Natural killer cell (primary cell): ENCODE measurements around the gene C6orf52. TPM values are rescaled to one million over a fixed set of nuclear protein-coding genes. Genes with fewer than 3 reads are reported as not detected.

Experiments
- ATAC-seq, 3 donors: fragments of 150-1000 bp in 2 of 3; fragments of 200-7000 bp in 1 of 3; cut with Tn5 transposase; 1 replicate in 1 of 3; 2 replicates in 2 of 3; pipeline ENCODE4 v1.10.0; 2021; ENCODE audit warnings: mild to moderate bottlenecking in 2 of 3, moderate library complexity in 2 of 3
- DNase-seq, 2 donors: peaks; one replicate each; pipeline versions ENCODE4 v3.0.0 to v3.0.0-alpha.2; 2013 to 2021; ENCODE audit warnings: mixed read lengths in 1 of 2
- H3K27ac ChIP-seq: one replicate; pipeline ENCODE4 v1.5.1; 2013; ENCODE audit warnings: mild to moderate bottlenecking, low read length
- H3K27me3 ChIP-seq: one replicate; pipeline ENCODE4 v1.6.1; 2013; ENCODE audit warnings: low read length; ENCODE audit not compliant: control insufficient read depth, insufficient read depth
- H3K36me3 ChIP-seq: one replicate; pipeline ENCODE4 v1.6.1; 2013; ENCODE audit warnings: low read length; ENCODE audit not compliant: control insufficient read depth, insufficient read depth
- H3K4me1 ChIP-seq: one replicate; pipeline ENCODE4 v1.6.1; 2013; ENCODE audit warnings: low read length; ENCODE audit not compliant: control insufficient read depth, insufficient read depth
- H3K4me3 ChIP-seq: one replicate; pipeline ENCODE4 v1.5.1; 2013; ENCODE audit warnings: low read length
- H3K9me3 ChIP-seq: one replicate; pipeline ENCODE4 v1.6.1; 2013; ENCODE audit warnings: low read length; ENCODE audit not compliant: control insufficient read depth, insufficient read depth
- H3K27ac Mint-ChIP-seq, 2 donors: one replicate each; pipeline ENCODE4 v1.8.0; 2022; ENCODE audit warnings: mild to moderate bottlenecking in 2 of 2, mixed read lengths in 2 of 2, moderate library complexity in 1 of 2
- H3K27me3 Mint-ChIP-seq, 2 donors: one replicate each; pipeline ENCODE4 v1.8.0; 2022; ENCODE audit warnings: low read depth in 2 of 2, mixed read lengths in 2 of 2
- H3K36me3 Mint-ChIP-seq: one replicate; pipeline ENCODE4 v1.8.0; 2022; ENCODE audit warnings: mixed read lengths
- H3K4me1 Mint-ChIP-seq, 2 donors: one replicate each; pipeline ENCODE4 v1.8.0; 2022; ENCODE audit warnings: mixed read lengths in 2 of 2
- H3K4me3 Mint-ChIP-seq: one replicate; pipeline ENCODE4 v1.8.0; 2022; ENCODE audit warnings: mild to moderate bottlenecking, moderate library complexity, mixed read lengths
- H3K9me3 Mint-ChIP-seq, 2 donors: one replicate each; pipeline ENCODE4 v1.8.0; 2022; ENCODE audit warnings: mixed read lengths in 2 of 2
- WGBS: methylation state at CpG from one replicate; pipeline ENCODE4 v1.1.7; 2013; ENCODE audit warnings: missing lambda C conversion rate; ENCODE audit not compliant: insufficient coverage; 5-methylcytosine and 5-hydroxymethylcytosine counted together
- intact Hi-C: fragments of 100-400 bp; cut with micrococcal nuclease; formaldehyde crosslinking; loops from one replicate; pipeline ENCODE4 v1.14.2; 2022
- total RNA-seq, 4 donors: library from RNA; stranded (reverse); fragments of 120-200 nt in 1 of 4; gene quantifications; one replicate each; pipeline versions ENCODE4 v1.2.3 to v1.2.4, GENCODE V29; 2013 to 2022
- TF ChIP-seq, protein P1 (sequence below): fragments of 200-600 bp; IDR thresholded peaks from one replicate; pipeline ENCODE4 v1.8.0; 2022; ENCODE audit warnings: antibody characterized with exemption

The C6orf52 gene
- total RNA-seq, 3 donors from 2014 or later (not counting 1 experiment from before 2014, with no cell fraction given): 0.58 to 0.91 TPM; not detected in 1

- Mint-ChIP-seq H3K9me3 (no peaks in the 10 kb centered on the region), H3K36me3 (no peaks in the 10 kb centered on the region), H3K4me3 (peak overlapping the region; percentile 99), H3K27ac (peak overlapping the region; percentile 100), H3K27me3 (peaks cover 0 to under 1% of the 10 kb centered on the region in 2 donors), H3K4me1 (peaks cover 25 to 26% of the 10 kb centered on the region in 2 donors)
- peaks cover 5% of the 10 kb centered on the region for H3K36me3 ChIP-seq
- no peak for ATAC-seq
- H3K27me3 ChIP-seq: no peaks in the 10 kb centered on the region
- TF ChIP-seq, protein P1, sequence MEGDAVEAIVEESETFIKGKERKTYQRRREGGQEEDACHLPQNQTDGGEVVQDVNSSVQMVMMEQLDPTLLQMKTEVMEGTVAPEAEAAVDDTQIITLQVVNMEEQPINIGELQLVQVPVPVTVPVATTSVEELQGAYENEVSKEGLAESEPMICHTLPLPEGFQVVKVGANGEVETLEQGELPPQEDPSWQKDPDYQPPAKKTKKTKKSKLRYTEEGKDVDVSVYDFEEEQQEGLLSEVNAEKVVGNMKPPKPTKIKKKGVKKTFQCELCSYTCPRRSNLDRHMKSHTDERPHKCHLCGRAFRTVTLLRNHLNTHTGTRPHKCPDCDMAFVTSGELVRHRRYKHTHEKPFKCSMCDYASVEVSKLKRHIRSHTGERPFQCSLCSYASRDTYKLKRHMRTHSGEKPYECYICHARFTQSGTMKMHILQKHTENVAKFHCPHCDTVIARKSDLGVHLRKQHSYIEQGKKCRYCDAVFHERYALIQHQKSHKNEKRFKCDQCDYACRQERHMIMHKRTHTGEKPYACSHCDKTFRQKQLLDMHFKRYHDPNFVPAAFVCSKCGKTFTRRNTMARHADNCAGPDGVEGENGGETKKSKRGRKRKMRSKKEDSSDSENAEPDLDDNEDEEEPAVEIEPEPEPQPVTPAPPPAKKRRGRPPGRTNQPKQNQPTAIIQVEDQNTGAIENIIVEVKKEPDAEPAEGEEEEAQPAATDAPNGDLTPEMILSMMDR: no peak
- H3K9me3 ChIP-seq: no peaks in the 10 kb centered on the region
- no peak overlapping the region for H3K27ac ChIP-seq
- no peak overlapping the region for H3K4me3 ChIP-seq
- no peak for DNase-seq
- intact Hi-C loops: loop anchor here (10.0 kb wide), 1 partner anchor 542 kb away; the partner anchor contains the start of gene NEDD9
- peaks cover 11% of the 10 kb centered on the region for H3K4me1 ChIP-seq
- 97% methylated on average over 8 of the region's 8 CpGs for WGBS
These were observed 1.4 kb downstream of the C6orf52 start for GRCh38 chr6:10692965-10693538.

- intact Hi-C loops: loop anchor here (10.0 kb wide), 1 partner anchor 544 kb away; the partner anchor contains the start of gene NEDD9
- 94% methylated on average over 15 of the region's 15 CpGs for WGBS
- Mint-ChIP-seq H3K4me1 (peaks cover 17 to 24% of the 10 kb centered on the region in 2 donors), H3K36me3 (no peaks in the 10 kb centered on the region), H3K27ac (no peak overlapping the region), H3K9me3 (no peaks in the 10 kb centered on the region), H3K4me3 (no peak overlapping the region), H3K27me3 (peaks cover 0 to 2% of the 10 kb centered on the region in 2 donors)
- H3K4me3 ChIP-seq: no peak overlapping the region
- H3K27ac ChIP-seq: no peak overlapping the region
- peaks cover 11% of the 10 kb centered on the region for H3K4me1 ChIP-seq
- H3K36me3 ChIP-seq: no peaks in the 10 kb centered on the region
- no peaks in the 10 kb centered on the region for H3K27me3 ChIP-seq
- no peaks in the 10 kb centered on the region for H3K9me3 ChIP-seq
- no peak for ATAC-seq
- DNase-seq: no peak
- TF ChIP-seq, protein P1: no peak
These were observed 3.6 kb downstream of the C6orf52 start for GRCh38 chr6:10690651-10691445.

- Mint-ChIP-seq H3K4me3 (no peak overlapping the region), H3K9me3 (no peaks in the 10 kb centered on the region), H3K27ac (no peak overlapping the region), H3K36me3 (no peaks in the 10 kb centered on the region), H3K27me3 (peaks cover 0 to 5% of the 10 kb centered on the region in 2 donors), H3K4me1 (peaks cover 27 to 29% of the 10 kb centered on the region in 2 donors)
- intact Hi-C loops: no loop called here
- Histone ChIP-seq H3K27ac (no peak overlapping the region), H3K36me3 (no peaks in the 10 kb centered on the region), H3K9me3 (no peaks in the 10 kb centered on the region), H3K4me1 (peaks cover 16% of the 10 kb centered on the region), H3K27me3 (no peaks in the 10 kb centered on the region), H3K4me3 (no peak overlapping the region)
- 94% methylated on average over 2 of the region's 6 CpGs for WGBS
- DNase-seq (no peak), ATAC-seq (no peak)
- TF ChIP-seq, protein P1: no peak
These were observed 6.8 kb downstream of the C6orf52 start for GRCh38 chr6:10687582-10687981.
